Islet precursor cell (in vitro differentiated cells): ENCODE results near the gene GIT2.
A peak's percentile ranks its signal among the peaks of the same experiment; 100 is the strongest.
"Not testable (repeated sequence)": the region's sequence is repeated elsewhere in the genome, so short reads cannot be mapped to it uniquely, and the experiment has no call there.

Experiments used
- DNase-seq: peaks from one replicate; pipeline ENCODE4 v3.0.0-alpha.2; 2018

Gene GIT2, protein sequence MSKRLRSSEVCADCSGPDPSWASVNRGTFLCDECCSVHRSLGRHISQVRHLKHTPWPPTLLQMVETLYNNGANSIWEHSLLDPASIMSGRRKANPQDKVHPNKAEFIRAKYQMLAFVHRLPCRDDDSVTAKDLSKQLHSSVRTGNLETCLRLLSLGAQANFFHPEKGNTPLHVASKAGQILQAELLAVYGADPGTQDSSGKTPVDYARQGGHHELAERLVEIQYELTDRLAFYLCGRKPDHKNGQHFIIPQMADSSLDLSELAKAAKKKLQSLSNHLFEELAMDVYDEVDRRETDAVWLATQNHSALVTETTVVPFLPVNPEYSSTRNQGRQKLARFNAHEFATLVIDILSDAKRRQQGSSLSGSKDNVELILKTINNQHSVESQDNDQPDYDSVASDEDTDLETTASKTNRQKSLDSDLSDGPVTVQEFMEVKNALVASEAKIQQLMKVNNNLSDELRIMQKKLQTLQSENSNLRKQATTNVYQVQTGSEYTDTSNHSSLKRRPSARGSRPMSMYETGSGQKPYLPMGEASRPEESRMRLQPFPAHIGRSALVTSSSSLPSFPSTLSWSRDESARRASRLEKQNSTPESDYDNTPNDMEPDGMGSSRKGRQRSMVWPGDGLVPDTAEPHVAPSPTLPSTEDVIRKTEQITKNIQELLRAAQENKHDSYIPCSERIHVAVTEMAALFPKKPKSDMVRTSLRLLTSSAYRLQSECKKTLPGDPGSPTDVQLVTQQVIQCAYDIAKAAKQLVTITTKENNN

DNA sequence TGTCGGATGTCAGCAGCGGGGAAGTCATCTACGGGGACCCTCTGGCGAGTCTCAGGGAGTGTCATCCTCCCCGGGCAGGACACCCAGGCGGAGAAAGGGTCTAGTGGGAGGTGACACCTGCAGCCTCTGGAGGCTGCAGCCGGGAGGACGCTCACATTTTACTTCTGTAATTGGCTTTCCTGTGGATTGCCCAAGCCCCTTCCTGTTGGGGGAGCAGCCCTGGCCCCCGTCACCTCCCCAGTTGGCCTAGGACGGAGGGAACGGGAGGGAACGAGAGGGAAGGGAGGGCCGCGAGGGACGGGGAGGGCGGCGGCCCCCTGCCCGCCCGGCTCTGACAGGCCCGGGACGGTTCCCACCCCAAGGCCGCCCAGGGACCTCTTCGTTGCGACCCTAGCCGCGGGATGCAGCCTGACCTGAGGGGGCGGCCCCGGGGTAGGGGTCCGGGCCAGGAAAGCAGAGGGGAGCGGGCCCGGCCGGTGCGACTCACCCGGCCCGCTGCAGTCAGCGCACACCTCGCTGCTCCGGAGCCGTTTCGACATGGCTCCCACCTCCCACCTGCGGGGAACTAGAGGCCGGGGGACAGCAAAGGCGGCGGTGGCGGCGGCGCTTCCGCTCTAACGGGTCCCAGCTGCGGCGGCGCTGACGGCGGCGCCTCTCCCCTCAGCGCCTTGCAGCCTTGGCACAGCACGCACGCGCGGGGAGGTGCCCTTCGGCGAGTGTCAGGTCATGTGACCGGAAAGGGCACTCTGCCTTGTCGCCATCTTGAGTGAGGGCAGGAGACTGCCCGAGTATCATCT, at the start of gene GIT2:
TSS of gene GIT2 (minus strand) at position 683 of the 797 bp plus-strand sequence. CDS start at position 539, 144 bp downstream.
- peak; percentile 98 for DNase-seq

DNA sequence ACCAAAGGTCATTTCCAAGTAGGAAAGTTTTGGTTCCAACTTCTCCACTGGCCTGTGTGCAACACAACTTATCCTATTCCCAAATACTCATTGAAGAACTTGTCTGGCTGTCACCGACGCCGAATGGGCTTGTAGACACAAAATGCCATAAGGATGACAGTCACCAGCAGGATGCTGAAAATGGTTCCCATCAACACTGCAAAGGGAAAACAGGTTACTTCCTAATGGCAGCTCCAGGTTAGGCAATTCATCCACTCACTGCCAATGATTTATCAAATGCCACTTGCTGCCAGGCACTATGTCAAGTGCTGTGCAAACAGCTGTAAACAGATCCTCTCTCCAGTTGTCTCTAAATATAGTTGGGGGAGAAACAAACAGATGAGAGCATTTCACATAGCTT, 46.1 kb upstream of the GIT2 start:
- no peak for DNase-seq

DNA sequence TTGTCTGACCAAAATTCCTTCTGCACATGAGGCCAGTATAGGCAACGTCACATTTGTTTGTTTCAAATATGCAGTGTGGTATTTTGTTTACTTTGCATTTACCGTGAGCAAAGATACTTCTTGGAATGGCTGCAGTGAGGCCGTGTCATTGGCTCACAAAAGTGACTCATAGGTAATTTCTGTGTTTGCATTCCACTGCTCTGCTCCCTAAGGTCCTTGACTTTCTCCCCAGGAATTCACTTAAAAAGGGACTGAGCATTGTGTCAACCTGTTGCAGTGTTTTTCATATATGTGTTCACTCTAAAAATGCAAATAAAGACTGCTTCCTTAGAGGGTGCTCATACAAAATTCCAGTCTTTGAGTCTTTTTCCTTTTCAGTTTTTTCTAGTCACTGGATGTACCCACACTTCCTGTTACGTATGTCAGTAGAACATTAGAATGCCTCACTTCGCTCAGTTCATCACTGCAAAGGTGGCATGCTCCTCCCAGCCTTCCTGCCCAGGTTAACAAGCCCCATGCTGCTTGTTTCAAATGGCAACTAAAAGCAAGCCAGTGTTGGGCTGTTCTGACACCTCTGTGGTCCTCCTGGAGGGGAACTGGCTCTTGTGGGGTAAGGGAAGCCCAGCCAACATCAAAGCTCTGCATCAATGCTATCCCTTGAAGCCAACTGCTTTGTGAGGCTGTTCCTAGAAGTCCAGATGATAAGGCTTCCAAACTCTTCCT, 43.1 kb upstream of the GIT2 start:
- DNase-seq, result peak; percentile 86

DNA sequence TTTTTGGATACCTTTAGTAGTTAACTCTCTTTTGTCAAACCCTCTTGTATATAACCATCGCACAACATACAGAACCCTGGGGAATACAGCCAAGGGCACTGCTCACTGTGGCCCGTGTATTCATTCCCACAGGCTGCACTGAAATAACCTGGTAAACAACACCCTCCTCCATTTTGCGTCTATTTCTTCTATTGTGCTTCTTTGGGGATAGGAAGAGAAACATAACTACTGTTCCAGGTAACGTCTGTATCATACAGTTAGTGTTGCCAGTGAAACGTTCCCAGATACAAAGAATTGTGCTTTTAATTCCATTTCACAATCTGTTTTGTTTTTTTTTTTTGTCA, 42.5 kb upstream of the GIT2 start:
- DNase-seq, result no peak

DNA sequence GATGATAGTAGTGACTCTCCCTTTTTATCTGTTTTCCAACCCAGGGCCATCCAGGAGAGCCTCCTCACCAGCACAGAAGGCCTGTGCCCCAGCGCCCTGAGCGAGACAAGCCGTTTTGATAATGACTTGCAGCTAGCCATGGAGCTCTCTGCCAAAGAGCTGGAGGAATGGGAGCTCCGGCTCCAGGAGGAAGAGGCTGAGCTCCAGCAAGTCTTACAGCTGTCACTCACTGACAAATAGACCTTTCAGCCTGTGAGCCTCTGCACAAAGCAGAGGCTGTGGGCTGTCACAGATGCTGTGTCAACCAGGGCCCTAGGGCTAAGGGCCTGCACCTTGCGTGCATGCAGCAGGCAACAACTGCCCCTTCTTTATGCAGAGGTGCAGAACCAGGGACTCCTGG, 41.1 kb upstream of the GIT2 start:
- no peak for DNase-seq

DNA sequence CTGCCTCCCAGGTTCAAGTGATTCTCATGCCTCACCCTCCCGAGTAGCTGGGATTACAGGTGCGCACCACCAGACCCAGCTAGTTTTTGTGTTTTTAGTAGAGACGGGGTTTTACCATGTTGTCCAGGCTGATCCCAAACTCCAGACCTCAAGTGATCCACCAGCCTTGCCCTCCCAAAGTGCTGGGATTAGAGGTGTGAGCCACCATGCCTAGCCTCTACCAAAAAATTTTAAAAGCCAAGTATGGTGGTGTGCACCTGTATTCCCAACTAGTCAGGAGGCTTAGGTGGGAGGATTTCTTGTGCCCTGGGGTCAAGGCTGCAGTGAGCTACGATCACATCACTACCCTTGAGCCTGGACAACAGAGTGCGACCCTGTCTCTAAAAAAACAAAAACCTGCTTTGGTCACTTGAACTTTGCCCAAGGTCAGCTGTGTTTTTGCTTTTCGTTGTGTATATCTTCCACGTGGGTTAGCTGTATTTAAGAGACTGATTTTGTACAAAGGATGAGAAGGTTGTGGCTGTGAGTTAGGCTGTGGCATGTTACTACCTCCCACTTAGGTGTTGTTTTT, 39.5 kb upstream of the GIT2 start:
- no peak for DNase-seq

DNA sequence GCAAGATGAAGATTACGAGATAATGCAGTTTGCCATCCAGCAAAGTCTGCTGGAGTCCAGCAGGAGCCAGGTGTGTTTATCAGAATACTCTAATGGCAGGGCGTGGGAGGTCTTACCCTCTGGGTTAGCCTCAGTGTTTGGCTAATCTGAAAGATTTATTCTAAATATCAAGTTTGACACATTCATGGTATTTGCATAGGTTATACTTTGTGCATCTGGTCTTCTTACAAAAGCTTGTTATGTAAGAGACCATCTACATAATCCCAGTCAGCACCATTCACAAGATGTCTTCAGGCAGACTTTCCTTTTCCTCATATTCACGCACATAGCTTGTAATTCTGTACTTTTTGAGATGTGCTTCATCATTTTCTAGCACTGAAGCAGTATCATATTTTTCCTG, 37.7 kb upstream of the GIT2 start:
- DNase-seq, result no peak

DNA sequence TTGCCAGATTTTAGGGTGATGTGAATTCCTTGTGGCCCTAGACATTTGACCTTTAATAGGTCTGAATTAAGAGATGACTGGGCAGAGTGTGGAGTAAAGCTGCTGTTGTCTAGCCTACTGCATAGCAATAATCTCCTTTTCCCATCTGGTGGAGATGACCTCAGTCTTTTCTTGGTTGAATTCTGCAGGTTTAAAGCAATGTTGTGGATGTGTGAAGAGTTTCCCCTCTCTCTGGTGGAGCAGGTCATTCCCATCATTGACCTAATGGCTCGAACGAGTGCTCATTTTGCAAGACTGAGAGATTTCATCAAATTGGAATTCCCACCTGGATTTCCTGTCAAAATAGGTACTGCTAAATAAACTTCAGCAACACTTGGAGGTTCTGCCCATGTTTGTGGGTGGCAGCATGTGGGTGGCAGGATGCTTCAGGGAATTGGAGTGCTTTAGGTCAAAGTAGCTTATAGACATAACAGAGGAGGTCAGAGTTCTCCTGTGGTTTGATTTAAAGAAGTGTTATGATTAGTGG, 33.2 kb upstream of the GIT2 start:
- DNase-seq, result no peak

DNA sequence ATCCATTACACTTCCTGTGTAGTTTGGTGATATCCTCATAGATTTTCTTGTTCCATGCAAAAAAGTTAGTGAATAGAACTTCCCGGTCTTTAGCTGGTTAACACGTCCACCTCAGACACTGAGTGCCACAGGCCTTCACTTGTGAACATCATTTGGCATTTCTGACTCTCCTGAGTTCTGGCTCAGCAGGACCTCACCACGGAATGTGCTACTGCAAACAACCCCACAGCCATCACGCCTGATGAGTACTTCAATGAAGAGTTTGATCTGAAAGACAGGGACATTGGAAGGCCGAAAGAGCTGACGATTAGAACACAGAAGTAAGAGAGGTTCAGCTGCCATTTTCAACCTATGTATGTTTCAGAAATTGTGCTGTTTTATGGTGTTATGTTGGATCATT, 32.2 kb upstream of the GIT2 start:
- no peak for DNase-seq

DNA sequence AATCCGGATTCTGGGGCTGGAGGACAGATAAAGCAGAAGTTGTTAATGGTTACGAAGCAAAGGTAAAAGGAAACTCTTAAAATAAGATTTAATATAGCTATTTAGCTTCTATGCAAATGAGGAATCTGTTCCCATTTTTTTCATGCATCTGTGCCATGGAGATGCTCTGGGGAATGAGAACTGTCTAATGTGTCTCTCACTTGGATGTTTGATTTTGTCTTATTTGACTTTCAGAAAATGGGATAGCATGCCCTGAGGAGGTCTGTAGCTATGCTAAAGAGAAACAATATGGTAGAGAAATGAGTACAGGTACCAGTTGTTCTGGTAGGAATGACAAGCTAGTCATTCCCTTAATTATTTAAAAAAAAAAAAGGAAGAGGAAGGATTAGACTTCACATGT, 27.9 kb upstream of the GIT2 start:
- DNase-seq, result no peak

DNA sequence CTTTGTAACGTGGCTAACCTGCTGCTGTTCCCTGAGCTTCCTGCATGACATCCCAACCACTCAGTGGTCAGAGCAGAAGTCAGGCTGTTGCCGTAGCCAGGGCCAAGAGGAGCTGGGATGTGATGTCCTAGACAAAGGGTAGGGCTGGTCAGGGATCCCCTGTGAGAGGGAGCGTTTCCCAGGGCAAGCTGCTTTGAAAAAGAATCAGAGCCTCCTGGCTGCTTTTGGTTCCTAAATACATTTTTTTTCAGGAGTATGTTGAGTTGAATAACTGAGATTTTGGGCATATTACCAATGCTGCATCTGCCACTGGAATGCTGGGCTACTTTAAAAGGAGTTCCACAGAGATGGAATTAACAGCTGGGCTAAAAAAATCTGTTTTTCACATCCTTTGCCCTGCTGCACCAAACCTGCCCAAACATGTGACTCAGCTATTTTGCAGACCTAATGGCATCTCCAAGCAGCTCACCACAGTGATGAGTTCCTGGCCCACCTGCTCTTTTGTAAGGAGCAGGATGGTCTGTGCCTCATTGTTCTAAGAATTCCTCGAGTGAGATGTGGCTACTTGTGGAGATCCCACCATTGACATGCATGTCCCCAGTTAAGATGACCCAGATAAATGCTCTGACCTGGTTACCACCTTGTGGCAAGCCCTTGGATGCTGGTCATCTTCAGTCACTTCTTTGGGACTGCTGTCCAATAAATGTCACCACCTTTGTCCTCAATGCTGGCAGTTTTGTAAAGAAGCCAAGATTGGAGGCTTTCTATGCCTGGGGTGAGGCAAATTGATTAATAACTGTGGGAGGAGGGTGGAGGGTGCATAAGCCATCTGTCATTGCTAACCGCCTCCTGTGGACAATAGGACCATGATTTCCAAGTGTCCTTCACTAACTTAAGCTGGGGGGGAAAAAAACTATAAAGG, 27.2 kb upstream of the GIT2 start:
- no peak for DNase-seq

DNA sequence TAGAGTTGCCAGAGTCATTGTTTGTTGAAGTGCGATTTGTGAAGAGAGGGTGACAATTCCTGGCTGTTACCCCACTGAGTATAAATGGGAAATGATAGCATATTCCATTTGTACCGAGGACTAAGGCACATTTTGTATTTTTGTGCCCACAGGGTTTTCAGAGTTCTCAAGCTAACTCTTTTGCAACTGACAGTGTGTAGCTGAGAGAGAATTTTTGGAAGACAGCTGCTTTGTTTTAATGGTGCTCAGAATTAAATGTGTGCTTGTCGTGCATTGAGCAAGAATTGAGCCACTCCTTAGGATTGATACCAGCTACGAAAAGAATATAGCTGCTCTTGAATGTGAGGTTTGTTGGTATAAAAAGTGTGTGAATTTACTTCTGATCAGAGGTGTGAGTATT, 24.8 kb upstream of the GIT2 start:
- no peak for DNase-seq

DNA sequence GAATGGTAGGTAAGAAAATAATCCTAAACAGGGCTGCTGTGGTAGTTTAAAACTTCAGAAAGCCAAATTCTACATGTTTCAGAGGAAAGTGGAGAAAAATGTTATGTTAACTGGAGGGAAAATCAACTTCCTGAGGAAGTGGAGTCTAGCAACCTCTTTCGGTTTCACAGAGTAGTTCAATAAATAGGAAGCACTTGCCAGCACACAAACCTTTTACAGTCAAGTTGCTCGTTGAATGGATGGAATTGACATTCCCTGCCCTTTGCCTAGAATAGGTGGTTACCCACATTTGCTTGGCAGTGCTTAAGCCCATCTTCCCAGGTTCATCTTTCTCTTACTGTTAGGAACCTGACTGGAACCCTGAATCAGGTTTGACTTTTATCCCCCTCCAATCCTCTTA, 19.0 kb upstream of the GIT2 start:
- no peak for DNase-seq

DNA sequence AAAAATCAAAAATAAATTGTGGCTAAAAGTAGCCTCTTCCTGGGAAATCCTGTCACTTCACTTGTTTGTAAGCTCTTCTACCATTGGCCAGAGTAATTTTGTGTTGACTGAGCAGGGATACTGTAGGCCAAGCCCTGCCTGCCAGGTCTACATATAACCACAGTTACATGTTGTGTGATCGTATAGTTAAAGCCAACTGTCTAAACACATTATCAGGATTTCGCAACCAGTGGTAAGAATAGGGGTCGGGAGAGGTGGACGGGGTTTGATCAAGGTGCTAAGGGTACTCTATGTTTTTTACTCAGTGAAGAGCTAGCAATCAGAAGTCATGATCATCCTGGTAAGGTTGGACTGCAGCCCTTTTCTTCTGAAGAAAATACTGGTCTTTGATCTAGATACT, 16.5 kb upstream of the GIT2 start:
- DNase-seq, result no peak

DNA sequence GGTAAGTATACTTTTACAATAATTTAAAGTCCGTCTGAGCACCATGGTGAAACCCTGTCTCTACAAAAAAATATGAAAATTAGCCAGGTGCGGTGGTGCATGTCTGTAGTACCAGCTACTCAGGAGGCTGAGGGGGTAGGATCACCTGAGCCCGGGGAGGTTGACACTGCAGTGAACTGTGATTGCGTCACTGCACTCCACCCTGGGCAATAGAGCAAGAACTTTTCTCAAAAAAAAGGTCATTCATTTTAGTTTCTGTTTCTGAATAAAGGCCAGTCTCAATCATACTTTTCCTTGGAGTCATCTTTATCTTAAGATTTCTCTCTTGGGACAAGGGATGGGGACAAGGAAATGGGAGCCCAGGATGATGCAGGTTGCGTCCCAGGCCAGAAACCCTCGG, 16.0 kb upstream of the GIT2 start:
- DNase-seq, result no peak

DNA sequence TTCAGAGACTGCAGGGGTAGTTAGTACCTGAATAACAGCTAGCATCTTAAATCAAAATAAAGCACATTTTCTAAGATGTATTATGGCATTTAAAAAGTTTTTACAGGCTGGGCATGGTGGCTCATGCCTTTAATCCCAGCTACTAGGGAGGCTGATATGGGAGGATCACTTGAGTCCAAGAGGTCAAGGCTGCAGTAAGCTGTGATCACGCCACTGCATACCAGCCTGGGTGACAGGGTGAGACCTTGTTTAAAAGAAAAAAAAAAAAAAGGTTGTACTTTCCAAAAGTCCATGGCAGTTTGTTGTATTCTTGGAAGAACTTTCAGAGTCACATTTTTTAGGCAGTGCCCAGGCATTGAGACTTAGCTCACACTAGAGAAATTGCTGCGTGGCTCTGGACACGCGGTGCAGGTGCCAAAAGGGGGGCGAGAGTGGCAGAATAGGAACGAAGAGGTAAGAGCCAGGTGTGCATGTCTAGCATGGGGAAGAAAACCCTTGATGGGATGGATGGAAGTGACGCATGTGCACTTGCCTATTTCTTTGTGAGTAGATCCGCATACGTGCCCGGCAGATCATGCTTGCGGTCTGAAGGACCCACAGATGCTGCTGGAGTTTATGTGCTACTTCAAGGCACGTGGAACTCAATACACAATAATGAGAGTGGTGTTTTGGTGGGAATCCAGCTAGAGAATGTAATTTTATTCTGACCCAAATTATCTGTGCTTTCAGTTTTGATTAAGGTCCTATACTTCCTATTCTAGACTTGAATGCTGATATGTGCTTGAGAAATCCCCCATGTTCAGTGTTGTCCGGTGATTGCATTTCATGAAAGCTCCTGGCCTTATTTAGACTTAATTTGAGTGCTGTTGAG, 14.9 kb upstream of the GIT2 start:
- DNase-seq, result no peak

DNA sequence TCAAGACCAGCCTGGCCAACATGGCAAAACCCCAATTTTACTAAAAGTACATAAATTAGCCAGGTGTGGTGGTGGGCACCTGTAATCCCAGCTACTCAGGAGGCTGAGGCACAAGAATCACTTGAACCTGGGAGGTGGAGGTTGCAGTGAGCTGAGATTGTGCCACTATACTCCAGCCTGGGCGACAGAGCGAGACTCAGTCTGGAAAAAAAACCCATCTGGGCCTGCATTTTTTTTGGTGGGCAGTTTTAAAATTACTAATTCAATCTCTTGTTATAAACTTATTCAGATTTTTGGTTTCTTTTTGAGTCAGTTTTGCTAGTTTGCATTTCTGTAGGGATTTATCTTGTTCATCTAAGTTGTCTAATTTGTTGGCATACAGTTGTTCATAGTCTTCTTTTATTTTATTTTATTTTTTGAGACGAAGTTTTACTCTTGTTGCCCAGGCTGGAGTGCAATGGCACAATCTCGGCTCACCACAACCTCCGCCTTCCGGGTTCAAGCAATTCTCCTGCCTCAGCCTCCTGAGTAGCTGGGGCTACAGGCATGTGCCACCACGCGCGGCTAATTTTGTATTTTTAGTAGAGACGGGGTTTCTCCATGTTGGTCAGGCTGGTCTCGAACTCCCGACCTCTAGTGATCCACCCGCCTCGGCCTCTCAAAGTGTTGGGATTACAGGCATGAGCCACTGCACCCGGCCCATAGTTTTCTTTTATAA, 12.7 kb upstream of the GIT2 start:
- DNase-seq, result not testable (repeated sequence)

DNA sequence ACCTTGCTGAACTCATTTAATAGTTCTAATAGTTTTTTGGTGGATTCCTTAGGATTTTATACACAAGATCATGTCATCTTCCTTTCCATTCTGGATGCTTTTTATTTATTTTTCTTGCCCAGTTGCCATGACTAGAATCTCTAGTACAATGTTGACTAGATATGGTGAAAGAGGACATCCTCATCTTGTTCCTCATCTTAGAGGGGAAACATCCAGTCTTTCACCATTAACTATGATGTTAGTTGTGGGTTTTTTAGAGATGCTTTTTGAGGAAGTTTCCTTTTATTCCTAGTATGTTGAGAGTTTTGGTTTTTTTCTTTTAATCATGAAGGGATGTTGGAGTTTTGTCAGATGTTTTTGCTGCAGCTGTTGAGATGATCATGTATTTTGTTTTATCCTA, 11.7 kb upstream of the GIT2 start:
- no peak for DNase-seq

DNA sequence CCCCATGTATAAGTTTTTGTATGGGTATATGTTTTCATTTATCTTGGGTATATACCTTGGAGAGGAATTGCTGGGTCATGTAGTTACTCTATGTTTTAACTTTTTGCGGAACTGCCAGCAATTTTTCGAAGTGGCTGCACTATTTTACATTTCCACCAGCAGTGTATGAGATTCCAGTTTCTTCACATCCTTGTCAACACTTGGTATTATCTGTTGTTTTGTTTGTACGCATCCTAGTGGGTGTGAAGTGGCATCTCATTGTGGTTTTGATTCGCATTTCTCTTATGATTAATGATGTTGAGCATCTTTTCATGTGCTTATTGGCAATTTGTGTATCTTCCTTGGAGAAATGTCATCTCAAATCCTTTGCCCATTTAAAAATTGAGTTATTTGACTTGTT, 9.9 kb upstream of the GIT2 start:
- DNase-seq, result no peak
